ENCODE data around the gene CCDC187.

DNA sequence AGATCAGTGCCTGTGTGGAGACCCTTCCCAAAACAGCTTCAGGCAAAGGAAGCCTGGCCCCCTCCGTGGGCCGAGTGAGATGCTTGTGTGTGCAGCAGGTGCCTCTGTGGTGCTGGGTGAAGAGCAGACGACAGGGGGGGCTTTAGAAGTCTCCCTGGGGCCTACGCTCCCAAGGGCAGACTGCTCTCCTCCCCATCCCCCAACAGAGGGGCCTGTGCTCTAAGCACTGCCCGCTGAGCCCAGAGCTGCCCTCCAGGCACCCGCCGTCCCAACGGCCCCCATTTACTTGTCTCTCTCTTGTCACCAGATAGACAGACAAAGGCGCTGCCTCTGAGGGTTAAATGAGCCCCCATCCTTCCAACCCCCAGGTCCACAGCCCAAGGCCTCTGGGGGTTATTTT, 96.3 kb downstream of the CCDC187 start:
- no peak for TF ChIP-seq RAD21 (conservative IDR thresholded peaks at IDR 0.05)
- TF ChIP-seq EP300 (conservative IDR thresholded peaks at IDR 0.05; ENCODE audit: poor library complexity, severe bottlenecking), result no peak
- TF ChIP-seq, protein P1, sequence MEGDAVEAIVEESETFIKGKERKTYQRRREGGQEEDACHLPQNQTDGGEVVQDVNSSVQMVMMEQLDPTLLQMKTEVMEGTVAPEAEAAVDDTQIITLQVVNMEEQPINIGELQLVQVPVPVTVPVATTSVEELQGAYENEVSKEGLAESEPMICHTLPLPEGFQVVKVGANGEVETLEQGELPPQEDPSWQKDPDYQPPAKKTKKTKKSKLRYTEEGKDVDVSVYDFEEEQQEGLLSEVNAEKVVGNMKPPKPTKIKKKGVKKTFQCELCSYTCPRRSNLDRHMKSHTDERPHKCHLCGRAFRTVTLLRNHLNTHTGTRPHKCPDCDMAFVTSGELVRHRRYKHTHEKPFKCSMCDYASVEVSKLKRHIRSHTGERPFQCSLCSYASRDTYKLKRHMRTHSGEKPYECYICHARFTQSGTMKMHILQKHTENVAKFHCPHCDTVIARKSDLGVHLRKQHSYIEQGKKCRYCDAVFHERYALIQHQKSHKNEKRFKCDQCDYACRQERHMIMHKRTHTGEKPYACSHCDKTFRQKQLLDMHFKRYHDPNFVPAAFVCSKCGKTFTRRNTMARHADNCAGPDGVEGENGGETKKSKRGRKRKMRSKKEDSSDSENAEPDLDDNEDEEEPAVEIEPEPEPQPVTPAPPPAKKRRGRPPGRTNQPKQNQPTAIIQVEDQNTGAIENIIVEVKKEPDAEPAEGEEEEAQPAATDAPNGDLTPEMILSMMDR (IDR thresholded peaks at IDR 0.05; ENCODE audit: poor library complexity, severe bottlenecking), result no peak
- no peak for TF ChIP-seq POLR2AphosphoS5 (IDR thresholded peaks at IDR 0.05)
- no peak for TF ChIP-seq SMC3 (conservative IDR thresholded peaks at IDR 0.05; ENCODE audit: poor library complexity)

Data from neural cell (in vitro differentiated cells).